ENCODE measurements around the gene RANGAP1.

Gene RANGAP1

GRCh38 chr22:41240377-41241132 lies 45.4 kb downstream of the RANGAP1 start, which contains the start of gene CHADL:
Gene CHADL (minus strand): TSS chr22:41240931. CDS start chr22:41240881, 50 bp downstream.
- H3K27me3 ChIP-seq (ENCODE audit: control insufficient read depth, insufficient read depth, low read length): no peaks in the 10 kb centered on the region
- no peak within 1 kb of the TSS for H3K27ac ChIP-seq
- H3K9me3 ChIP-seq (ENCODE audit: control insufficient read depth, low read length): no peaks in the 10 kb centered on the region
- no peaks in the 10 kb centered on the region for H3K79me2 ChIP-seq
- no peaks in the 10 kb centered on the region for H3K36me3 ChIP-seq (ENCODE audit: control insufficient read depth, insufficient read depth, low read length)
- H2AFZ ChIP-seq: no peak within 1 kb of the TSS
- H3K4me1 ChIP-seq: no peaks in the 10 kb centered on the region
- no peak within 1 kb of the TSS for H3K4me3 ChIP-seq (ENCODE audit: low read depth, low read length)
- TF ChIP-seq CTCF (IDR thresholded peaks at IDR 0.05): no peak
- H3K4me2 ChIP-seq (ENCODE audit: low read length): no peak within 1 kb of the TSS
- no peak within 1 kb of the TSS for H3K9ac ChIP-seq

GRCh38 chr22:41239443-41240128 lies 46.4 kb downstream of the RANGAP1 start:
- Histone ChIP-seq H3K36me3 (ENCODE audit: control insufficient read depth, insufficient read depth, low read length) (no peaks in the 10 kb centered on the region), H3K79me2 (no peaks in the 10 kb centered on the region), H2AFZ (no peak overlapping the region), H3K4me1 (no peaks in the 10 kb centered on the region), H3K9me3 (ENCODE audit: control insufficient read depth, low read length) (no peaks in the 10 kb centered on the region), H3K9ac (no peak overlapping the region), H3K27me3 (ENCODE audit: control insufficient read depth, insufficient read depth, low read length) (no peaks in the 10 kb centered on the region), H3K4me2 (ENCODE audit: low read length) (no peak overlapping the region), H3K27ac (no peak overlapping the region), H3K4me3 (ENCODE audit: low read depth, low read length) (no peak overlapping the region)
- no peak for TF ChIP-seq CTCF (IDR thresholded peaks at IDR 0.05)

GRCh38 chr22:41238570-41239442 lies 47.2 kb downstream of the RANGAP1 start:
- no peak overlapping the region for H2AFZ ChIP-seq
- no peak for TF ChIP-seq CTCF (IDR thresholded peaks at IDR 0.05)
- no peaks in the 10 kb centered on the region for H3K4me1 ChIP-seq
- H3K9ac ChIP-seq: no peak overlapping the region
- no peaks in the 10 kb centered on the region for H3K36me3 ChIP-seq (ENCODE audit: control insufficient read depth, insufficient read depth, low read length)
- no peak overlapping the region for H3K27ac ChIP-seq
- H3K79me2 ChIP-seq: no peaks in the 10 kb centered on the region
- H3K27me3 ChIP-seq (ENCODE audit: control insufficient read depth, insufficient read depth, low read length): no peaks in the 10 kb centered on the region
- H3K9me3 ChIP-seq (ENCODE audit: control insufficient read depth, low read length): no peaks in the 10 kb centered on the region
- H3K4me2 ChIP-seq (ENCODE audit: low read length): no peak overlapping the region
- no peak overlapping the region for H3K4me3 ChIP-seq (ENCODE audit: low read depth, low read length)

GRCh38 chr22:41237707-41238569 lies 48.0 kb downstream of the RANGAP1 start:
- H3K9ac ChIP-seq: no peak overlapping the region

More at GRCh38 chr22:41237707-41238569, 48.0 kb downstream of the RANGAP1 start:
- no peak overlapping the region for H3K27ac ChIP-seq
- H3K4me3 ChIP-seq (ENCODE audit: low read depth, low read length): no peak overlapping the region
- H3K4me1 ChIP-seq: no peaks in the 10 kb centered on the region
- H3K36me3 ChIP-seq (ENCODE audit: control insufficient read depth, insufficient read depth, low read length): no peaks in the 10 kb centered on the region
- peak; percentile 39 for TF ChIP-seq CTCF (IDR thresholded peaks at IDR 0.05)
- no peaks in the 10 kb centered on the region for H3K9me3 ChIP-seq (ENCODE audit: control insufficient read depth, low read length)
- peak overlapping the region; percentile 78 for H2AFZ ChIP-seq
- H3K4me2 ChIP-seq (ENCODE audit: low read length): peak overlapping the region; percentile 49
- no peaks in the 10 kb centered on the region for H3K79me2 ChIP-seq
- no peaks in the 10 kb centered on the region for H3K27me3 ChIP-seq (ENCODE audit: control insufficient read depth, insufficient read depth, low read length)
